Endothelial cell (in vitro differentiated cells): ENCODE data around the gene UQCR11. TPM values are rescaled to one million over a fixed set of nuclear protein-coding genes. Genes with fewer than 3 reads are reported as not detected.

ENCODE experiments used
- DNase-seq: peaks from one replicate; pipeline ENCODE4 v3.0.0; 2021; ENCODE audit warnings: low spot score
- H3K27ac Mint-ChIP-seq: one replicate; pipeline ENCODE4 v1.8.0; 2021; ENCODE audit warnings: mixed read lengths, inconsistent platforms; ENCODE audit not compliant: unreplicated experiment
- H3K27me3 Mint-ChIP-seq: one replicate; pipeline ENCODE4 v1.8.0; 2021; ENCODE audit warnings: mild to moderate bottlenecking, moderate library complexity, mixed read lengths, inconsistent platforms; ENCODE audit not compliant: unreplicated experiment
- H3K36me3 Mint-ChIP-seq: one replicate; pipeline ENCODE4 v1.8.0; 2021; ENCODE audit warnings: mild to moderate bottlenecking, low read depth, mixed read lengths, inconsistent platforms; ENCODE audit not compliant: unreplicated experiment
- H3K4me1 Mint-ChIP-seq: one replicate; pipeline ENCODE4 v1.8.0; 2021; ENCODE audit warnings: mild to moderate bottlenecking, mixed read lengths, inconsistent platforms; ENCODE audit not compliant: unreplicated experiment
- H3K4me3 Mint-ChIP-seq: one replicate; pipeline ENCODE4 v1.8.0; 2021; ENCODE audit warnings: mild to moderate bottlenecking, mixed read lengths, inconsistent platforms; ENCODE audit not compliant: unreplicated experiment
- H3K9me3 Mint-ChIP-seq: one replicate; pipeline ENCODE4 v1.8.0; 2021; ENCODE audit warnings: mixed read lengths, inconsistent platforms; ENCODE audit not compliant: unreplicated experiment
- CTCF ChIP-seq: fragments of 200-600 bp; sonication (generic); IDR thresholded peaks from one replicate; pipeline ENCODE4 v1.5.0; 2021; ENCODE audit warnings: antibody characterized with exemption; ENCODE audit not compliant: unreplicated experiment
- total RNA-seq: library from RNA; stranded (reverse); fragmentation: NEBNext Ultra II Directional; extraction: Animal tissue kit (Norgen Biotek cat#: 25700); gene quantifications from one replicate; pipeline ENCODE4 v1.2.1, GENCODE V29; 2021; ENCODE audit not compliant: unreplicated experiment

UQCR11 gene
- total RNA-seq, 1 donor from 2014 or later: 182 TPM

DNA sequence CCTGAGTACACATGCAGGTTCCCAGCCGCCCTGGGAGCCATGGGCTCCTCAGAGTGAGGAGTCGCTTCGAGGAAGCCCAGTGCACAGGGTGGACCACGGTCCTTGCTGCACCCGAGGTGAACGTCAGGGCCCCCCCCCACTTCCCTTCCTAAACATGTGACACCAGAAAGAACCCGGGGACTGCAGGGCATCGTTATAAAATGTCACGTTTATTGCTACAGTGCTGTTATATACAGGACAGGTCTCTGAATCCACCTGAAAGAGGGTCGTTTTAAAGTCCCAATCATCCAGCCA is 3.8 kb upstream of the UQCR11 start:
- Mint-ChIP-seq H3K9me3 (no peaks in the 10 kb centered on the region), H3K36me3 (peaks cover 7% of the 10 kb centered on the region), H3K4me3 (no peak overlapping the region), H3K27me3 (peaks cover 20% of the 10 kb centered on the region), H3K4me1 (peaks cover 7% of the 10 kb centered on the region), H3K27ac (no peak overlapping the region)
- TF ChIP-seq CTCF: no peak
- no peak for DNase-seq

GRCh38 chr19:1608359-1609102 is 3.3 kb upstream of the UQCR11 start:
- Mint-ChIP-seq H3K4me1 (peaks cover 7% of the 10 kb centered on the region), H3K4me3 (no peak overlapping the region), H3K36me3 (peaks cover 7% of the 10 kb centered on the region), H3K9me3 (no peaks in the 10 kb centered on the region), H3K27ac (no peak overlapping the region), H3K27me3 (peaks cover 16% of the 10 kb centered on the region)
- DNase-seq: no peak
- TF ChIP-seq CTCF: no peak

DNA sequence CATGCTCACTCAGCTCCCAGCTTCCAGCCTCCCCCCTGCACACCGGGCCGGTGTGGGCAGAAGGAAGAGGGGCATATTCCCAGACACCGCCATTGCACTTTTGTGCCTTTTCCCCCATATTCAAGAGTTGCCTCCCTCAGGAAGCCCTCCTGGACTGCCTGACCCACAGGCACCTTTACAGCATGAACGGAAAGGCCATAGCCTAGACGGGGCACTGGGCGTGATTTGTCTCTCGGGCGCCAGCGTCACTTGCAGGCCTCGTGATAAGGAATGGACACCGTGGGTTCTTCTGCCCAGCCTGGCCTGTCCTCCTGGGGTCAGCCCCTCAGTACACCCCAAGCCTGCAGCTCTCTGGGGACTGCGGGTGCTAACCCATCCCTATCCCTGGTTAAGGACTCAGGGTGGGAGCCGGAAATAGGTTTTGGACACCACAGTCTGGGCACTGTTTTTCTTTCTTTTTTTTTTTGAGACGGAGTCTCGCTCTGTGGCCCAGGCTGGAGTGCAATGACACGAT is 933 bp upstream of the UQCR11 start:
- Mint-ChIP-seq H3K27me3 (peaks cover 15% of the 10 kb centered on the region), H3K27ac (peak overlapping the region; percentile 97), H3K4me1 (peaks cover 10% of the 10 kb centered on the region), H3K9me3 (no peaks in the 10 kb centered on the region), H3K4me3 (peak overlapping the region; percentile 95), H3K36me3 (peaks cover 5% of the 10 kb centered on the region)
- no peak for TF ChIP-seq CTCF
- no peak for DNase-seq

GRCh38 chr19:1602091-1602707 is 3.1 kb downstream of the UQCR11 start:
- Mint-ChIP-seq H3K4me1 (peaks cover 10% of the 10 kb centered on the region), H3K9me3 (no peaks in the 10 kb centered on the region), H3K27me3 (peaks cover 10% of the 10 kb centered on the region), H3K27ac (no peak overlapping the region), H3K36me3 (peaks cover 8% of the 10 kb centered on the region), H3K4me3 (no peak overlapping the region)
- TF ChIP-seq CTCF: no peak
- no peak for DNase-seq

- peaks cover 6% of the 10 kb centered on the region for H3K27me3 Mint-ChIP-seq
Measured at GRCh38 chr19:1601613-1602064, 3.6 kb downstream of the UQCR11 start.

More at GRCh38 chr19:1601613-1602064, 3.6 kb downstream of the UQCR11 start:
- peaks cover 9% of the 10 kb centered on the region for H3K36me3 Mint-ChIP-seq
- no peak overlapping the region for H3K27ac Mint-ChIP-seq
- peaks cover 10% of the 10 kb centered on the region for H3K4me1 Mint-ChIP-seq
- peak overlapping the region; percentile 67 for H3K4me3 Mint-ChIP-seq
- peak; percentile 29 for TF ChIP-seq CTCF
- H3K9me3 Mint-ChIP-seq: no peaks in the 10 kb centered on the region
- DNase-seq: no peak
